Epithelial cell of esophagus (primary cell): Measurements from ENCODE around the gene FTL.
A peak's percentile ranks its signal among the peaks of the same experiment; 100 is the strongest.

Experiments
- DNase-seq: peaks from one replicate; pipeline ENCODE4 v3.0.0; 2010; ENCODE audit warnings: low read depth
- H3K4me3 ChIP-seq: 2 replicates; pipeline ENCODE4 v1.5.1; 2011; ENCODE audit warnings: mild to moderate bottlenecking, low read length, control low read depth
- TF ChIP-seq, protein P1 (sequence below): IDR thresholded peaks from 2 replicates; pipeline ENCODE4 v1.5.1; 2011; ENCODE audit warnings: low read depth, mild to moderate bottlenecking, low read length, control low read depth, inconsistent platforms; ENCODE audit not compliant: insufficient read depth; ENCODE audit errors: missing control alignments

FTL gene

DNA sequence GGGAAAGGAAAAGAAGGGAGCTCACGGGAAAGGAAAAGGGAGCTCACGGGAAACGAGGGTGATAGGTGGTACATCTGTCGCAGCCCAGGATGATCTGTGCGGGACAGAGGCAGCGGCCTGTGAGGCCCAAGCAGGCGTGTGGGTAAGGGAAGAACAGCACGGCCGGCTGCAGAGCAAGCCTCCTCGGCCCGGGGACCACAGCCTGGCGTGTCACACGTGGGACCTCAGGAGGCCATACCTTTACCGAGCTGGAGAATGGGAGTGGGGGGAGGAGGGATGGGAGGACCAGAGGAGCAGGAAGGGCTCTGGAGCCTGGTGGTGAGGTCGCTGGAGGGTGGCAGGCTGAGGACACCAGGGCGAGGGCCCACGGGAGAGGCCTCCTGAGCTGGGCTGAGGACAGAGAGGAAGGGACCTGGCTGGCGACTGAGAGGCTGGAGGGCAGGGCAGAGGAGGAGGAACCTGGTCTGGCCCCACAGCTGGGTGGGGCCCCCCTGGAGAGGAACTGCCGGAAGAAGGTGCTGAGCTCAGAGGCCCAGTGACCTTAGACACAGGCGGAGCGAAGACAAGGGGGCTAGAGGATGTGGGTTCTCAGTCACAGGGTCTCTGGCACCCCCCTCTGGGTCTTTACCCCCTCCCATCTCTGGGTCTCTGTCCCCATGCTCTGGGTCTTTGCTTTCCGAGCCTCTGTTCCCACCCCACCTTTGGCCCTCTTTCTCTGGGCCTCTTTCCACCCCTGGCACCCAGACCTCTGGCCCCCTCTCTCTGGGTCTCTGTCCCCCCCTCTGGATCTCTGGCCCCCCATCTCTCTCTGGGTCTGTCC lies 2.9 kb upstream of the FTL start:
- TF ChIP-seq, protein P1, sequence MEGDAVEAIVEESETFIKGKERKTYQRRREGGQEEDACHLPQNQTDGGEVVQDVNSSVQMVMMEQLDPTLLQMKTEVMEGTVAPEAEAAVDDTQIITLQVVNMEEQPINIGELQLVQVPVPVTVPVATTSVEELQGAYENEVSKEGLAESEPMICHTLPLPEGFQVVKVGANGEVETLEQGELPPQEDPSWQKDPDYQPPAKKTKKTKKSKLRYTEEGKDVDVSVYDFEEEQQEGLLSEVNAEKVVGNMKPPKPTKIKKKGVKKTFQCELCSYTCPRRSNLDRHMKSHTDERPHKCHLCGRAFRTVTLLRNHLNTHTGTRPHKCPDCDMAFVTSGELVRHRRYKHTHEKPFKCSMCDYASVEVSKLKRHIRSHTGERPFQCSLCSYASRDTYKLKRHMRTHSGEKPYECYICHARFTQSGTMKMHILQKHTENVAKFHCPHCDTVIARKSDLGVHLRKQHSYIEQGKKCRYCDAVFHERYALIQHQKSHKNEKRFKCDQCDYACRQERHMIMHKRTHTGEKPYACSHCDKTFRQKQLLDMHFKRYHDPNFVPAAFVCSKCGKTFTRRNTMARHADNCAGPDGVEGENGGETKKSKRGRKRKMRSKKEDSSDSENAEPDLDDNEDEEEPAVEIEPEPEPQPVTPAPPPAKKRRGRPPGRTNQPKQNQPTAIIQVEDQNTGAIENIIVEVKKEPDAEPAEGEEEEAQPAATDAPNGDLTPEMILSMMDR = no peak
- no peak overlapping the region for H3K4me3 ChIP-seq
- DNase-seq = peak; percentile 11

DNA sequence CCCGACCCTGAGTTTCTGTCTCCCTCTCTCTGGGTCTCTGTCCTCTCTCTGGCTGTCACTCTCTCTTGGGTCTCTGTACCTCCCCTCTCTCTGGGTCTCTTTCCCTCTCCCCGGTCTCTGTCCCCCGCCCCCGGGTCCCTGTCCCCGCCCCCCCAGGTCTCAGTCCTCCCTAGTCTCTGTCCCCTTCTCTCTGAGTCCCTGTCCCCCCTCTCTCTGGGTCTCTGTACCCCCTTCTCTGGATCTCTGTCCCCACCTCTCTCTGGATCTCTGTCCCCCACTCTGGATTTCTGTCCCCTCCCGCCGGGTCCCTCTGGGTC lies 2.3 kb upstream of the FTL start:
- TF ChIP-seq, protein P1 = no peak
- DNase-seq = no peak

DNA sequence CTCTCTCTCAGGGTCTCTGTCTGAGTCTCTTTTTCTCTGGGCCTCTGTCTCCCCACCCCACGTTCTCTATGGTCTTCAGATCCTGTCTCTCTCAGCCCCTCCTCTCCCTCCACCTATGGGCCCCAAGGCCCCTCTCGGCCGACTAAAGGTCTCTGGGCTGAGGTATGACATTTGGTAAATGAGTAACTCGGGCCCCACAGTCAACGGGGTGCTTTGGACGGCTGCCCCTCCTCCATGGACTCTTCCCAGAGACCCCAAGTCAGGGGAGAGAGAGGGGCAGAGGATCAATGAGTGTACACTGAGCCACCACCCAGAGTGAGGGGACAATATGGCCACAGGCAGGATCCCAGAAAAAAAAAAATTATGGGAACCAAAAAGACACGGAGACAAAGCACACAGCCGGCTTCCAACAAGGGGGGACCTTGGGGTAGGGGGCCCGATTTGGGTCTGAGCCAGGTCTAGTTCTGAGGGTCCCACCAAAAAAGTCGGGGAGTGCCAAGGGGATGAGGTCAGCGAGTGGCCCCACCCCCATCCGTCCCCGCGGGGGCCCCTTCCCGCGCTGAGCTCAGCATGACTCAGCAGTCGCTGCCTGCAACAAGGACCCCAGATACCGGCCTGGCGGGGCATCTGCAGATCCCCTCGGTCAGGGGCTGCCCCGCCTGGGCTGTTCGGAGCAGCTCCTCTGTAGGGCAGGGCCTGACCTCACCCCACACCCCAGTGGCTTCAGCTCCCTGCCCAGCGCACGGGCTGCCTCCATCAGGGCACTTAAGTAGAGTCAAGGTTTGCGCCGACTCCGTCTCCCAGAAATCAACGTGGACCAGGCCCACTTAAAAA lies 1.5 kb upstream of the FTL start:
- TF ChIP-seq, protein P1 = no peak
- peak overlapping the region; percentile 18 for H3K4me3 ChIP-seq

More for the DNA sequence above, 2.3 kb upstream of the FTL start:
- no peak overlapping the region for H3K4me3 ChIP-seq

DNA sequence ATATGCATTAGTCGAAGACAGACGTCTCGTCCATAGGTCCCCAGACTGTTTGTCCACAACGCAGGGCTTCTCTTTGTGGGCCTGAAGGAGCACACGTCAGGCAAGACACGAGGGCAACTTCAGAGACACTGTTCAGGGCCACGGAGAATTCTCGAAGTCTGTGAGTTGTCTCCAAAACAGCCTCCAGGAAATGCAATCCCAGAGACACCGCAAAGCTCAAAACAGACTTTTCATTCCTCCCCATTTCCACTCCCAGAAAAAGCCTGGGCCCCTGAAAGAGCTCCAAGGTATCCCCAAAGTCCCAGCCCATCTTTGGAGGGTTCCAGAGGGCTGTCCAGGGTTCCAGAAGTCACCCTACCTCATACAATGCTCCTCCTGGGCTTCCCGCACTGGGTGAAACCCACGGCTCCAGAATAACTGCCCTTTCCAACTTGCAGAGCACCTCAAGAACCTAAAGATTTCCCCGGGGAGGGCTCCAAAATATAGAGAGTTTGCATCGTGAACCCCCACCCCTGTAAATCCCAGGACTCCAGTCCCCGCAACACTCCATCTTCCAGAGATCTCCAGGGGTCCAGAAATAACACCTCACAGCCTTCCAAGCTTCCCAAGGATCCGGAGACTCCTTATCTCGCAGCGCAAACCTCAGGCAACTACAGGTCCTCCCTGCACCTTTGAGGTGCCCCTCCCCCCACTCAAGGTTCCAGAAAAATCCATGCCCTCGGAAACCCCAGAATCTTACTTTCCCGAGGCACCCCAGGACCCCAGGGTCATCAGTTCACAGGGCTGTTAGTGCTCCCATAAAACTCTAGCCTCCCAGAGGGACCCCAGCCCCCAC lies 687 bp upstream of the FTL start:
- peak; percentile 18 for DNase-seq
- TF ChIP-seq, protein P1 = no peak
- peak overlapping the region; percentile 5 for H3K4me3 ChIP-seq

More for the DNA sequence above, 1.5 kb upstream of the FTL start:
- peak; percentile 68 for DNase-seq

DNA sequence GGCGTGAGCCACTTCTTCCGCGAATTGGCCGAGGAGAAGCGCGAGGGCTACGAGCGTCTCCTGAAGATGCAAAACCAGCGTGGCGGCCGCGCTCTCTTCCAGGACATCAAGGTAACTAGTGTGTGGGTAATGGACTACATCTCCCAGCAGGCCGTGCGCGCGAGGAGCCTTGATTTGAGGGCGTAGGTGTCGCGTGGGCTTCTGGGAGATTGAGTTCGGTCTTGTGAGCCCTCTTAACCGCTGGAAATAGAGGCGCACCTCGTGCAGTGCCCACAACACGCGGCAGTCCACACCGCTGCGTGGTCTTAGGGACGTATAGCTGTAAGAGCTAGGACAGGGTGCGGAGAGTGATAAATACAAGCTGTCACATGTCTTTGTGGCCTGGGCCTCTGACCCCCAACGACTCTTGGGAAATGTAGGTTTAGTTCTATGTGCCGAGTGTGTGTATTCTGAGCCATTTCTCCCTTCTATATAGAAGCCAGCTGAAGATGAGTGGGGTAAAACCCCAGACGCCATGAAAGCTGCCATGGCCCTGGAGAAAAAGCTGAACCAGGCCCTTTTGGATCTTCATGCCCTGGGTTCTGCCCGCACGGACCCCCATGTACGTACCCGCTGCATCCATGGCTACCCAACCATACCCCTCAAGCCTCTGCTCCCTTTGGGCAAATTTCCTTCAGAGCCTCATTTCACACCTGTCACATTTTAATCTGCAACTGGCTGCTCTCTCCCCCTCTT lies 864 bp downstream of the FTL start:
- peak; percentile 89 for DNase-seq
- peak overlapping the region; percentile 86 for H3K4me3 ChIP-seq

More for the DNA sequence above, 864 bp downstream of the FTL start:
- TF ChIP-seq, protein P1 = no peak
